IPS-20b (cell line): ENCODE data around the gene FES.
"Not testable (repeated sequence)": the region's sequence is repeated elsewhere in the genome, so short reads cannot be mapped to it uniquely, and the experiment has no call there.

ENCODE experiments used
- H3K27ac ChIP-seq: one replicate; pipeline ENCODE4 v1.5.1; 2013; ENCODE audit warnings: low read length
- H3K27me3 ChIP-seq: 2 replicates; pipeline ENCODE4 v1.6.1; 2013; ENCODE audit warnings: mild to moderate bottlenecking, low read length, inconsistent platforms; ENCODE audit not compliant: insufficient read depth
- H3K36me3 ChIP-seq: 2 replicates; pipeline ENCODE4 v1.6.1; 2013; ENCODE audit warnings: low read depth, mild to moderate bottlenecking, inconsistent platforms, low read length, moderate library complexity; ENCODE audit not compliant: insufficient read depth
- H3K4me1 ChIP-seq: 2 replicates; pipeline ENCODE4 v1.6.1; 2013; ENCODE audit warnings: mild to moderate bottlenecking, control low read depth, inconsistent platforms, low read length, moderate library complexity; ENCODE audit not compliant: insufficient read depth
- H3K4me3 ChIP-seq: 2 replicates; pipeline ENCODE4 v1.5.1; 2013; ENCODE audit warnings: mild to moderate bottlenecking, low read length, inconsistent platforms
- H3K9ac ChIP-seq: 2 replicates; pipeline ENCODE4 v1.6.1; 2013; ENCODE audit warnings: low read depth, mild to moderate bottlenecking, inconsistent platforms, low read length, moderate library complexity
- H3K9me3 ChIP-seq: 2 replicates; pipeline ENCODE4 v1.6.1; 2013; ENCODE audit warnings: mild to moderate bottlenecking, low read depth, low read length, inconsistent platforms; ENCODE audit not compliant: insufficient read depth

FES gene

GRCh38 chr15:90887037-90887481 lies 2.8 kb downstream of the FES start:
- Histone ChIP-seq H3K4me1 (peaks cover 17% of the 10 kb centered on the region; the same call in 1 of the 2 replicates), H3K27ac (no peak overlapping the region), H3K27me3 (no peaks in the 10 kb centered on the region), H3K4me3 (no peak overlapping the region), H3K9me3 (no peaks in the 10 kb centered on the region), H3K36me3 (no peaks in the 10 kb centered on the region), H3K9ac (no peak overlapping the region)

GRCh38 chr15:90889313-90889730 lies 5.0 kb downstream of the FES start:
- H3K4me3 ChIP-seq: no peak overlapping the region
- H3K36me3 ChIP-seq: peaks cover 6% of the 10 kb centered on the region; the same call in 1 of the 2 replicates
- no peaks in the 10 kb centered on the region for H3K27me3 ChIP-seq
- no peak overlapping the region for H3K27ac ChIP-seq
- no peak overlapping the region for H3K9ac ChIP-seq
- peaks cover 11% of the 10 kb centered on the region; the same call in 1 of the 2 replicates for H3K4me1 ChIP-seq
- H3K9me3 ChIP-seq: no peaks in the 10 kb centered on the region

- Histone ChIP-seq H3K27me3 (no peaks in the 10 kb centered on the region), H3K36me3 (peaks cover 6% of the 10 kb centered on the region; the same call in 1 of the 2 replicates)
Measured at GRCh38 chr15:90889736-90890456, 5.6 kb downstream of the FES start.

GRCh38 chr15:90890839-90891238 lies 6.5 kb downstream of the FES start:
- no peak overlapping the region for H3K9ac ChIP-seq
- H3K27ac ChIP-seq: no peak overlapping the region
- peaks cover under 1% of the 10 kb centered on the region; the same call in 1 of the 2 replicates for H3K4me1 ChIP-seq
- H3K36me3 ChIP-seq: peaks cover 6% of the 10 kb centered on the region; the same call in 1 of the 2 replicates
- no peak overlapping the region for H3K4me3 ChIP-seq
- no peaks in the 10 kb centered on the region for H3K27me3 ChIP-seq
- H3K9me3 ChIP-seq: no peaks in the 10 kb centered on the region

More at GRCh38 chr15:90889736-90890456, 5.6 kb downstream of the FES start:
- no peaks in the 10 kb centered on the region for H3K9me3 ChIP-seq
- no peak overlapping the region for H3K9ac ChIP-seq
- no peak overlapping the region for H3K4me3 ChIP-seq
- H3K4me1 ChIP-seq: peaks cover 7% of the 10 kb centered on the region; the same call in 1 of the 2 replicates
- H3K27ac ChIP-seq: no peak overlapping the region

GRCh38 chr15:90891346-90891949 lies 7.1 kb downstream of the FES start:
- Histone ChIP-seq H3K4me3 (no peak overlapping the region), H3K4me1 (no peaks in the 10 kb centered on the region), H3K27ac (no peak overlapping the region), H3K36me3 (peaks cover 6% of the 10 kb centered on the region; the same call in 1 of the 2 replicates), H3K27me3 (no peaks in the 10 kb centered on the region), H3K9ac (no peak overlapping the region), H3K9me3 (no peaks in the 10 kb centered on the region)

- H3K4me3 ChIP-seq: no peak overlapping the region
- H3K27ac ChIP-seq: no peak overlapping the region
- H3K4me1 ChIP-seq: no peaks in the 10 kb centered on the region
- no peaks in the 10 kb centered on the region for H3K9me3 ChIP-seq
- H3K9ac ChIP-seq: no peak overlapping the region
- peaks cover 6% of the 10 kb centered on the region; the same call in 1 of the 2 replicates for H3K36me3 ChIP-seq
- H3K27me3 ChIP-seq: no peaks in the 10 kb centered on the region
Measured at GRCh38 chr15:90892023-90892422, 7.7 kb downstream of the FES start.

GRCh38 chr15:90892498-90893174 lies 8.3 kb downstream of the FES start:
- Histone ChIP-seq H3K9ac (no peak overlapping the region), H3K4me1 (no peaks in the 10 kb centered on the region), H3K27me3 (no peaks in the 10 kb centered on the region), H3K27ac (no peak overlapping the region), H3K36me3 (peaks cover 6% of the 10 kb centered on the region; the same call in 1 of the 2 replicates), H3K9me3 (no peaks in the 10 kb centered on the region), H3K4me3 (no peak overlapping the region)

GRCh38 chr15:90893175-90894090 lies 9.1 kb downstream of the FES start:
- Histone ChIP-seq H3K27ac (no peak overlapping the region), H3K9me3 (no peaks in the 10 kb centered on the region), H3K4me1 (no peaks in the 10 kb centered on the region), H3K9ac (no peak overlapping the region), H3K4me3 (no peak overlapping the region), H3K36me3 (peaks cover 6% of the 10 kb centered on the region; the same call in 1 of the 2 replicates), H3K27me3 (no peaks in the 10 kb centered on the region)

GRCh38 chr15:90895571-90896117 lies 11.3 kb downstream of the FES start:
- H3K9me3 ChIP-seq: no peaks in the 10 kb centered on the region
- H3K27ac ChIP-seq: no peak overlapping the region
- no peaks in the 10 kb centered on the region; the same call in 1 of the 2 replicates for H3K27me3 ChIP-seq
- H3K9ac ChIP-seq: no peak overlapping the region
- no peak overlapping the region for H3K4me3 ChIP-seq
- no peaks in the 10 kb centered on the region for H3K4me1 ChIP-seq
- H3K36me3 ChIP-seq: peaks cover 6% of the 10 kb centered on the region; the same call in 1 of the 2 replicates

GRCh38 chr15:90897131-90897655 lies 12.9 kb downstream of the FES start:
- H3K36me3 ChIP-seq, H3K27ac ChIP-seq, H3K4me1 ChIP-seq, H3K9me3 ChIP-seq, H3K9ac ChIP-seq, H3K4me3 ChIP-seq: not testable (repeated sequence)
- H3K27me3 ChIP-seq: peaks cover 11% of the 10 kb centered on the region
